ENCODE data around the gene DISP1.
"Not testable (repeated sequence)": the region's sequence is repeated elsewhere in the genome, so short reads cannot be mapped to it uniquely, and the experiment has no call there.

The DISP1 gene

GRCh38 chr1:222844411-222844779 lies 29.6 kb downstream of the DISP1 start:
- TF ChIP-seq CTCF (IDR thresholded peaks at IDR 0.05; ENCODE audit: low read depth, low read length, missing control alignments): no peak
- no peak overlapping the region; the same call in 1 of the 2 replicates for H3K4me3 ChIP-seq (replicated peaks; ENCODE audit: low read depth, low read length)
- DNase-seq (ENCODE audit: extremely low read depth, low read depth): peak; percentile 22

- no peak overlapping the region for H3K4me3 ChIP-seq (replicated peaks; ENCODE audit: low read depth, low read length)
- TF ChIP-seq CTCF (IDR thresholded peaks at IDR 0.05; ENCODE audit: low read depth, low read length, missing control alignments): no peak
- DNase-seq (ENCODE audit: extremely low read depth, low read depth): no peak
Observed at GRCh38 chr1:222845763-222846162, 30.9 kb downstream of the DISP1 start.

- DNase-seq (ENCODE audit: extremely low read depth, low read depth): not testable (repeated sequence)
Observed at GRCh38 chr1:222850550-222850949, 35.7 kb downstream of the DISP1 start.

GRCh38 chr1:222852326-222852725 lies 37.5 kb downstream of the DISP1 start:
- no peak for TF ChIP-seq CTCF (IDR thresholded peaks at IDR 0.05; ENCODE audit: low read depth, low read length, missing control alignments)
- H3K4me3 ChIP-seq (replicated peaks; ENCODE audit: low read depth, low read length): no peak overlapping the region
- DNase-seq (ENCODE audit: extremely low read depth, low read depth): no peak

More at GRCh38 chr1:222850550-222850949, 35.7 kb downstream of the DISP1 start:
- not testable (repeated sequence) for H3K4me3 ChIP-seq (replicated peaks; ENCODE audit: low read depth, low read length)

GRCh38 chr1:222861062-222861461 lies 46.2 kb downstream of the DISP1 start:
- no peak overlapping the region for H3K4me3 ChIP-seq (replicated peaks; ENCODE audit: low read depth, low read length)
- no peak for TF ChIP-seq CTCF (IDR thresholded peaks at IDR 0.05; ENCODE audit: low read depth, low read length, missing control alignments)
- DNase-seq (ENCODE audit: extremely low read depth, low read depth): no peak
